MCF 10A (cell line): ENCODE data around the gene PCSK1. TPM values are rescaled to one million over a fixed set of nuclear protein-coding genes. Genes with fewer than 3 reads are reported as not detected.

Experiments used
- BruUV-seq: library from RNA; stranded (reverse); fragments of 400-500 nt; replicated peaks from 2 replicates; lab custom pipeline; 2021; lab: Mats Ljungman, UMichigan
- CTCF ChIA-PET: fragments of 300-600 bp; sonication (Branson Sonifier 250); formaldehyde crosslinking; extraction: SDS; loops from one replicate; lab custom pipeline; 2021; ENCODE audit warnings: antibody characterized with exemption, inconsistent platforms; lab: Yijun Ruan, JAX
- POLR2A ChIA-PET: fragments of 300-600, 350-650 bp; sonication (Branson Sonifier 250); formaldehyde crosslinking; extraction: SDS; loops from one replicate; lab custom pipeline; 2020; ENCODE audit warnings: antibody characterized with exemption, inconsistent platforms; lab: Yijun Ruan, JAX
- DNase-seq: peaks from one replicate; pipeline ENCODE4 v3.0.0-alpha.2; 2018; ENCODE audit not compliant: unreplicated experiment
- H3K27ac Mint-ChIP-seq: one replicate; pipeline ENCODE4 v1.8.0; 2022; ENCODE audit warnings: mild to moderate bottlenecking, low read depth, mixed read lengths; ENCODE audit not compliant: unreplicated experiment
- H3K27me3 Mint-ChIP-seq: one replicate; pipeline ENCODE4 v1.8.0; 2022; ENCODE audit warnings: mixed read lengths; ENCODE audit not compliant: insufficient read depth, unreplicated experiment
- H3K36me3 Mint-ChIP-seq: one replicate; pipeline ENCODE4 v1.8.0; 2022; ENCODE audit warnings: mild to moderate bottlenecking, moderate library complexity, mixed read lengths; ENCODE audit not compliant: insufficient read depth, unreplicated experiment
- H3K4me1 Mint-ChIP-seq: one replicate; pipeline ENCODE4 v1.8.0; 2022; ENCODE audit warnings: mixed read lengths; ENCODE audit not compliant: insufficient read depth, unreplicated experiment
- H3K4me3 Mint-ChIP-seq: one replicate; pipeline ENCODE4 v1.8.0; 2022; ENCODE audit warnings: mild to moderate bottlenecking, moderate library complexity, mixed read lengths; ENCODE audit not compliant: unreplicated experiment
- H3K9me3 Mint-ChIP-seq: one replicate; pipeline ENCODE4 v1.8.0; 2022; ENCODE audit warnings: mixed read lengths; ENCODE audit not compliant: unreplicated experiment
- CTCF ChIP-seq: fragments of 200-600 bp; IDR thresholded peaks from one replicate; pipeline ENCODE4 v1.8.0; 2022; ENCODE audit warnings: antibody characterized with exemption, mild to moderate bottlenecking; ENCODE audit not compliant: unreplicated experiment
- intact Hi-C: fragments of 100-400 bp; cut with micrococcal nuclease; formaldehyde crosslinking; loops from 2 replicates; pipeline ENCODE4 v1.14.1; 2022
- total RNA-seq: library from RNA; stranded (reverse); gene quantifications from 2 replicates; pipeline ENCODE4 v1.2.3, GENCODE V29; 2022

Gene PCSK1
- total RNA-seq, 1 experiment from 2014 or later, result 2.8 TPM

- Mint-ChIP-seq H3K27ac (no peak overlapping the region), H3K27me3 (no peaks in the 10 kb centered on the region), H3K9me3 (peaks cover 11% of the 10 kb centered on the region), H3K4me3 (no peak overlapping the region), H3K4me1 (peaks cover 5% of the 10 kb centered on the region), H3K36me3 (no peaks in the 10 kb centered on the region)
- intact Hi-C loops, result no loop called here
- ChIA-PET POLR2A (no interaction called here), CTCF (interaction anchor here (0.6 to 1.1 kb wide), 3 partner anchors 21 to 328 kb away, joined by 3 to 5 read pairs (median 3); no protein-coding TSS in a partner anchor)
- no peak for TF ChIP-seq CTCF
- no peak for DNase-seq
- no TSS peak for BruUV-seq
Measured at GRCh38 chr5:96455789-96456188, 22.7 kb upstream of the PCSK1 start.

- no peak for DNase-seq
- H3K9me3 Mint-ChIP-seq, result peaks cover 11% of the 10 kb centered on the region
- ChIA-PET POLR2A (interaction anchor here (1.3 kb wide), 1 partner anchor 57 kb away, joined by 3 read pairs; no protein-coding TSS in a partner anchor), CTCF (no interaction called here)
- no peaks in the 10 kb centered on the region for H3K36me3 Mint-ChIP-seq
- intact Hi-C loops, result no loop called here
- no peak overlapping the region for H3K4me3 Mint-ChIP-seq
- H3K4me1 Mint-ChIP-seq, result peaks cover 5% of the 10 kb centered on the region
- no peaks in the 10 kb centered on the region for H3K27me3 Mint-ChIP-seq
- BruUV-seq, result no TSS peak
- H3K27ac Mint-ChIP-seq, result no peak overlapping the region
- TF ChIP-seq CTCF, result no peak
Measured at GRCh38 chr5:96453394-96453793, 20.3 kb upstream of the PCSK1 start.

- BruUV-seq, result no TSS peak
- POLR2A ChIA-PET, result interaction anchor here (0.7 to 1.2 kb wide), 2 partner anchors 15 to 38 kb away, joined by 3 read pairs; no protein-coding TSS in a partner anchor
Measured at GRCh38 chr5:96447949-96448348, 14.9 kb upstream of the PCSK1 start.

GRCh38 chr5:96440185-96440538 is 7.1 kb upstream of the PCSK1 start:
- H3K9me3 Mint-ChIP-seq, result no peaks in the 10 kb centered on the region
- no peak for DNase-seq
- H3K27me3 Mint-ChIP-seq, result peaks cover 59% of the 10 kb centered on the region
- H3K4me3 Mint-ChIP-seq, result no peak overlapping the region
- no TSS peak for BruUV-seq
- intact Hi-C loops, result no loop called here
- ChIA-PET CTCF (interaction anchor here (0.6 to 1.9 kb wide), 10 partner anchors 10 to 462 kb away, joined by 3 to 8 read pairs (median 4); no protein-coding TSS in a partner anchor), POLR2A (interaction anchor here (0.7 to 0.8 kb wide), 2 partner anchors 21 to 78 kb away, joined by 4 to 5 read pairs; no protein-coding TSS in a partner anchor)
- H3K36me3 Mint-ChIP-seq, result no peaks in the 10 kb centered on the region
- TF ChIP-seq CTCF, result no peak
- H3K27ac Mint-ChIP-seq, result no peak overlapping the region
- peaks cover 5% of the 10 kb centered on the region for H3K4me1 Mint-ChIP-seq

More at GRCh38 chr5:96447949-96448348, 14.9 kb upstream of the PCSK1 start:
- CTCF ChIA-PET, result interaction anchor here (0.6 to 1.6 kb wide), 4 partner anchors 9 to 38 kb away, joined by 3 to 4 read pairs (median 3); no protein-coding TSS in a partner anchor
- Mint-ChIP-seq H3K4me3 (no peak overlapping the region), H3K9me3 (no peaks in the 10 kb centered on the region), H3K27me3 (peaks cover 4% of the 10 kb centered on the region), H3K36me3 (no peaks in the 10 kb centered on the region), H3K27ac (no peak overlapping the region), H3K4me1 (peaks cover under 1% of the 10 kb centered on the region)
- DNase-seq, result no peak
- intact Hi-C loops, result no loop called here
- no peak for TF ChIP-seq CTCF
